HG02759 (cell line): ENCODE measurements around the gene NXPH4.

ENCODE experiments used
- ATAC-seq: cut with Tn5 transposase; IDR thresholded peaks from one replicate; pipeline ENCODE4 v1.9.1; 2021; ENCODE audit warnings: mild to moderate bottlenecking, moderate library complexity; ENCODE audit not compliant: unreplicated experiment

The NXPH4 gene

GRCh38 chr12:57202321-57202720, 14.3 kb upstream of the NXPH4 start:
- no peak for ATAC-seq

- ATAC-seq = no peak
These were observed 13.4 kb upstream of the NXPH4 start for GRCh38 chr12:57203201-57203600.

- no peak for ATAC-seq
These were observed 12.8 kb upstream of the NXPH4 start for GRCh38 chr12:57203791-57204190.

- ATAC-seq = no peak
These were observed 12.1 kb upstream of the NXPH4 start for GRCh38 chr12:57204454-57204853.

- ATAC-seq = no peak
These were observed 11.4 kb upstream of the NXPH4 start for GRCh38 chr12:57205186-57205585.

- no peak for ATAC-seq
These were observed 10.7 kb upstream of the NXPH4 start for GRCh38 chr12:57205931-57206330.

- no peak for ATAC-seq
These were observed 8.6 kb upstream of the NXPH4 start for GRCh38 chr12:57207731-57208630.

- ATAC-seq = no peak
These were observed 7.8 kb upstream of the NXPH4 start for GRCh38 chr12:57208631-57209282.

GRCh38 chr12:57209916-57210315, 6.7 kb upstream of the NXPH4 start:
- ATAC-seq = no peak

- no peak for ATAC-seq
These were observed 6.1 kb upstream of the NXPH4 start for GRCh38 chr12:57210461-57210860.

- no peak for ATAC-seq
These were observed 5.5 kb upstream of the NXPH4 start for GRCh38 chr12:57210926-57211692.

GRCh38 chr12:57211791-57212700, 4.5 kb upstream of the NXPH4 start:
- ATAC-seq = no peak

- no peak for ATAC-seq
These were observed 3.9 kb upstream of the NXPH4 start for GRCh38 chr12:57212701-57213057.

- ATAC-seq = peak; percentile 34
These were observed 3.4 kb upstream of the NXPH4 start for GRCh38 chr12:57213058-57213715.

- ATAC-seq = no peak
These were observed 2.7 kb upstream of the NXPH4 start for GRCh38 chr12:57213763-57214397.

- ATAC-seq = no peak
These were observed 2.2 kb upstream of the NXPH4 start for GRCh38 chr12:57214398-57214781.

- ATAC-seq = no peak
These were observed 1.5 kb upstream of the NXPH4 start for GRCh38 chr12:57215065-57215464.

GRCh38 chr12:57215668-57216013, 953 bp upstream of the NXPH4 start:
- peak; percentile 42 for ATAC-seq
